CD4-positive, CD25-positive, alpha-beta regulatory T cell (primary cell): ENCODE results near the gene VEZT. TPM values are rescaled to one million over a fixed set of nuclear protein-coding genes. Genes with fewer than 3 reads are reported as not detected.

Experiments used
- ATAC-seq, 2 donors: fragments of 150-1000 bp; cut with Tn5 transposase; one replicate each; pipeline ENCODE4 v1.10.0; 2021; ENCODE audit warnings: low read depth in 2 of 2, moderate number of reproducible peaks in 2 of 2, moderate library complexity in 1 of 2
- DNase-seq, 3 donors: peaks; one replicate each; pipeline versions ENCODE4 v3.0.0 to v3.0.0-alpha.2; 2012 to 2022; ENCODE audit warnings: mixed read lengths in 1 of 3
- H3K27ac ChIP-seq: one replicate; pipeline ENCODE4 v1.7.0; 2013; ENCODE audit warnings: mild to moderate bottlenecking, low read length; ENCODE audit not compliant: insufficient read depth, poor library complexity, severe bottlenecking
- H3K27me3 ChIP-seq: one replicate; pipeline ENCODE4 v1.7.0; 2013; ENCODE audit warnings: low read length; ENCODE audit not compliant: control insufficient read depth, insufficient read depth
- H3K36me3 ChIP-seq: one replicate; pipeline ENCODE4 v1.7.0; 2013; ENCODE audit warnings: mild to moderate bottlenecking, low read length, moderate library complexity; ENCODE audit not compliant: control insufficient read depth, insufficient read depth
- H3K4me1 ChIP-seq: 2 replicates; pipeline ENCODE4 v1.7.0; 2013; ENCODE audit warnings: mild to moderate bottlenecking, low read length; ENCODE audit not compliant: insufficient read depth, control insufficient read depth, poor library complexity, severe bottlenecking
- H3K4me3 ChIP-seq: one replicate; pipeline ENCODE4 v1.7.0; 2013; ENCODE audit warnings: low read depth, mild to moderate bottlenecking, low read length, moderate library complexity
- H3K9me3 ChIP-seq, 2 experiments: 1 replicate in 1 of 2; 2 replicates in 1 of 2; pipeline ENCODE4 v1.7.0; 2013; ENCODE audit warnings: low read length in 2 of 2, mild to moderate bottlenecking in 1 of 2, moderate library complexity in 1 of 2; ENCODE audit not compliant: control insufficient read depth in 2 of 2
- H3K27ac Mint-ChIP-seq, 3 donors: one replicate each; pipeline ENCODE4 v1.8.0; 2020 to 2022; ENCODE audit warnings: mild to moderate bottlenecking in 3 of 3, mixed read lengths in 3 of 3, moderate library complexity in 2 of 3
- H3K27me3 Mint-ChIP-seq: one replicate; pipeline ENCODE4 v1.8.0; 2022; ENCODE audit warnings: mild to moderate bottlenecking, mixed read lengths
- H3K36me3 Mint-ChIP-seq: one replicate; pipeline ENCODE4 v1.8.0; 2020; ENCODE audit warnings: mixed read lengths
- H3K4me1 Mint-ChIP-seq, 4 donors: one replicate each; pipeline ENCODE4 v1.8.0; 2020 to 2022; ENCODE audit warnings: mixed read lengths in 4 of 4, mild to moderate bottlenecking in 1 of 4
- H3K4me3 Mint-ChIP-seq, 4 donors: one replicate each; pipeline ENCODE4 v1.8.0; 2020 to 2022; ENCODE audit warnings: mild to moderate bottlenecking in 4 of 4, mixed read lengths in 4 of 4, moderate library complexity in 3 of 4
- H3K9me3 Mint-ChIP-seq, 7 donors: one replicate each; pipeline ENCODE4 v1.8.0; 2020 to 2022; ENCODE audit warnings: mixed read lengths in 7 of 7, mild to moderate bottlenecking in 3 of 7, moderate library complexity in 2 of 7
- polyA plus RNA-seq, 4 donors: library from polyadenylated mRNA; unstranded; fragments of 300-500 nt; fragmentation: Illumina TruSeq; gene quantifications; one replicate each; pipeline ENCODE4 v1.2.3, GENCODE V29; 2021
- total RNA-seq: library from RNA; stranded (reverse); gene quantifications from one replicate; pipeline ENCODE4 v1.2.3, GENCODE V29; 2022

VEZT gene
- total and polyA plus RNA-seq, 5 donors from 2014 or later: 21.9 to 52.9 (median 28.7) TPM

DNA sequence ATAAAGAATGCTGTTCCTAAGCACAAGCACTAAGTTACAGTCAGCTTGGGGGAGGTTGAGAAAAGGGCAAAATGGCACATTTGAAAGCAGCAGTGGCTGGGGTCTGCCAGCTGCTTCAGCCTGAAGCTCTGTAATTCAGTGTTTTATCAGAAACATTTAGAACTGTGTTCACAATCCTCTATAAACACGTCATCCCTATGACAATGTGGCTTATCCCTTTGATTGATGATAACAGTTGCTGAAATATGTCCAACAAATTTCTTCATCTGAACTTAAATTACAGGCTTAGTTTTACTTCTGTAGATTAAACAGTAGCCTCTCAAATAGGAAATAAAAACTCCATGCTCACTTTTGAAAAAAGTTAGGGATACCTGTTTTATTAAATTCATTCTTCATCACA is 108.8 kb downstream of the VEZT start:
- H3K4me3 Mint-ChIP-seq: no peak overlapping the region
- no peaks in the 10 kb centered on the region for H3K4me1 ChIP-seq
- no peaks in the 10 kb centered on the region for H3K4me1 Mint-ChIP-seq
- H3K27me3 Mint-ChIP-seq: peaks cover 8% of the 10 kb centered on the region
- H3K36me3 ChIP-seq: no peaks in the 10 kb centered on the region
- DNase-seq: no peak
- H3K27ac ChIP-seq: no peak overlapping the region
- no peak overlapping the region for H3K4me3 ChIP-seq
- H3K36me3 Mint-ChIP-seq: no peaks in the 10 kb centered on the region
- no peak for ATAC-seq
- H3K27me3 ChIP-seq: no peaks in the 10 kb centered on the region
- no peaks in the 10 kb centered on the region for H3K9me3 ChIP-seq
- no peak overlapping the region for H3K27ac Mint-ChIP-seq
- H3K9me3 Mint-ChIP-seq: no peaks in the 10 kb centered on the region

DNA sequence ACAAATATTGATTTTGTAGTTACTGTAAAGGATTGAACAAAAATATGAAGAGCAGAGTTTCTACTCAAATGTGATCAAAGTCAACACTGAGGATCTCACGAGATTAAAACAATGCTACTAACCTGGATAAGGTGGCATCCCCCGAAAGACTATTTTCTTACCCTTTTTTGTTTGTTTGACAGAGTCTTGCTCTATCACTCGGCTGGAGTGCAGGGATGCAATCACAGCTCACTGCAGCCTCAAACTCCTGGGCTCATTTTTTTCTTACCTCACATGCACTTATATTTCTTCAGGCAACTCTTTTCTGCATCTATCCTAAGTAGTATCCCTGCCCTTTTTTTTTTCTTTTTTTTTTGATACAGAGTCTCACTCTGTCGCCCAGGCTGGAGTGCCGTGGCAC is 109.2 kb downstream of the VEZT start:
- no peak overlapping the region for H3K4me3 ChIP-seq
- H3K9me3 Mint-ChIP-seq: no peaks in the 10 kb centered on the region
- H3K4me3 Mint-ChIP-seq: no peak overlapping the region
- H3K4me1 Mint-ChIP-seq: no peaks in the 10 kb centered on the region
- H3K36me3 ChIP-seq: no peaks in the 10 kb centered on the region
- peaks cover 8% of the 10 kb centered on the region for H3K27me3 Mint-ChIP-seq
- H3K36me3 Mint-ChIP-seq: no peaks in the 10 kb centered on the region
- no peak overlapping the region for H3K27ac Mint-ChIP-seq
- no peak for ATAC-seq
- H3K27ac ChIP-seq: no peak overlapping the region
- no peak for DNase-seq
- H3K4me1 ChIP-seq: no peaks in the 10 kb centered on the region
- no peaks in the 10 kb centered on the region for H3K27me3 ChIP-seq
- H3K9me3 ChIP-seq: no peaks in the 10 kb centered on the region

DNA sequence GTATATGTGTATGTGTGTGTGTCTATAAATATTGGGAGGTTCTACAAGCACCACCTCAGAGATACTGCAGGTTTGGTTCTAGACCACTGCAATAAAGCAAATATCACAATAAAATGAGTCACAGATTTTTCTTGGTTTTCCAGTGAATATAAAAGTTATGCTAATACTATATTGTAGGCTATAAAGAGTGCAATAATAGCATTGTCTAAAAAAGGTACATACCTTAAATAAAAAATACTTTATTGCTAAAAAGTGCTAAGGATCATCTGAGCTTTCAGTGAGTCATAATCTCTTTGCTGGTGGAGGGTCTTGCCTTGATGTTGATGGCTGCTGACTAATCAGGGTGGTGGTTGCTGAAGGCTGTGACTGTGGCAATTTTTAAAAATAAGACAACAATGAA is 111.1 kb downstream of the VEZT start:
- no peak overlapping the region for H3K4me3 Mint-ChIP-seq

DNA sequence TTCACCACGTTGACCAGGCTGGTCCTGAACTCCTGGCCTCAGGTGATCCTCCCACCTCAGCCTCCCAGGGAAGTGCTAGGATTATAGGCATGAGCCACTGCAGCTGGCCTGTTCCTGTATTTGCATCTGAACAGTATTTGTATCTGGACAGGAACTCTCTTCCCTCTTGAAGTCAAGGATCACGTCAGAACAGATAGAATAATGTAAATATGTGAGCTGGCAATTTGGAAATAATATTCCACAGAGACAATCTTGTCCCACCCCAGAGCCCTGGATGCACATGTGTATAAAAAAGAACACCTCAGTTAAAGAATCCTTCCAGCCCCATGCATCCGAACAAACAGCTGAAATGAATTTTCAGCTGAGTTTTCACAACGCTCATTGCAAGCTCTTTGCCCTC is 118.3 kb downstream of the VEZT start:
- H3K4me1 ChIP-seq: no peaks in the 10 kb centered on the region
- ATAC-seq (no peak), DNase-seq (no peak)
- H3K36me3 Mint-ChIP-seq: no peaks in the 10 kb centered on the region
- H3K27ac Mint-ChIP-seq: peak overlapping the region in 1 of 3 donors; percentile 9
- H3K27ac ChIP-seq: no peak overlapping the region
- peaks cover 0 to 3% (median 1%) of the 10 kb centered on the region in 4 donors for H3K4me1 Mint-ChIP-seq
- H3K9me3 ChIP-seq: no peaks in the 10 kb centered on the region
- no peaks in the 10 kb centered on the region for H3K27me3 ChIP-seq
- no peak overlapping the region for H3K4me3 Mint-ChIP-seq
- no peak overlapping the region for H3K4me3 ChIP-seq
- no peaks in the 10 kb centered on the region for H3K36me3 ChIP-seq
- no peaks in the 10 kb centered on the region for H3K27me3 Mint-ChIP-seq
- peaks cover 0 to 3% (median 0%) of the 10 kb centered on the region in 7 donors for H3K9me3 Mint-ChIP-seq

More for the DNA sequence above, 111.1 kb downstream of the VEZT start:
- Histone ChIP-seq H3K9me3 (no peaks in the 10 kb centered on the region), H3K27ac (no peak overlapping the region), H3K4me1 (no peaks in the 10 kb centered on the region), H3K4me3 (no peak overlapping the region), H3K36me3 (no peaks in the 10 kb centered on the region), H3K27me3 (no peaks in the 10 kb centered on the region)
- Mint-ChIP-seq H3K9me3 (no peaks in the 10 kb centered on the region), H3K27ac (no peak overlapping the region), H3K36me3 (no peaks in the 10 kb centered on the region), H3K4me1 (no peaks in the 10 kb centered on the region), H3K27me3 (peaks cover 8% of the 10 kb centered on the region)
- no peak for DNase-seq
- no peak for ATAC-seq

DNA sequence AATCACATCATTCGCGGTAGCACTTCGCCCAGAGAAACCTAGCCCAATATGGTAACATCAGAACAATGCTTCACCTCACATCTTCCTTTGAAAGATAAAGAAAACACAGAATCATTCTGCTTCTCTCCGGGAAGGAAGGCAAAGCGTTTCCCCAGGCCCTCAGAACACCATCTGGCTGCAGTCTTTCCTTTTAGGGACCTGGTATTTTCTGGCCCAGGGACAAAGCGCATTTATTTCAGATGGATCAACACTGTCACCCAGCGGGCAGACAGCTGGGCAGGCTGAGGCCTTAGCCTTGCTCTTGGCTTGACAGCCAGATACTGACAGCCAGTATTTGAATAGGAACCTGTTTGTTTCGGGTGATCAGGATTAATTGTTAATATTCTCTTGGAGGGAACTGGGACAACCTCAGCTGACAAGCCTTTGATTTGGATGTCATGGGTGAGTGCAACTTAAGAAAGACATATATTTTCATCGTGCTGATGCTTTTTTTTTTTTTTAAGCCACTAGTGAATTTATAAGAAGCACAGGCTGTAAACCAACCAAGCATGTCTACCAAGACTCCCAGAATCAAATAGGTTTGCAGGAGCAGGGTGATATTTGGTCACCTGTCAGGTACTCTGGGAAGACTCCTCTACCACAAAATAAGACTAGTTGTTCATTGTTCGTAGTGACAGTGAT is 118.9 kb downstream of the VEZT start:
- H3K9me3 Mint-ChIP-seq: peaks cover 0 to 3% (median 0%) of the 10 kb centered on the region in 7 donors
- no peaks in the 10 kb centered on the region for H3K27me3 ChIP-seq
- H3K4me3 Mint-ChIP-seq: no peak overlapping the region
- H3K9me3 ChIP-seq: no peaks in the 10 kb centered on the region
- ATAC-seq (no peak), DNase-seq (no peak)
- peak overlapping the region in 1 of 3 donors; percentile 9 for H3K27ac Mint-ChIP-seq
- no peaks in the 10 kb centered on the region for H3K27me3 Mint-ChIP-seq
- no peaks in the 10 kb centered on the region for H3K4me1 ChIP-seq
- no peak overlapping the region for H3K27ac ChIP-seq
- H3K36me3 Mint-ChIP-seq: no peaks in the 10 kb centered on the region
- peaks cover 0 to 3% (median 1%) of the 10 kb centered on the region in 4 donors for H3K4me1 Mint-ChIP-seq
- H3K36me3 ChIP-seq: no peaks in the 10 kb centered on the region
- no peak overlapping the region for H3K4me3 ChIP-seq

DNA sequence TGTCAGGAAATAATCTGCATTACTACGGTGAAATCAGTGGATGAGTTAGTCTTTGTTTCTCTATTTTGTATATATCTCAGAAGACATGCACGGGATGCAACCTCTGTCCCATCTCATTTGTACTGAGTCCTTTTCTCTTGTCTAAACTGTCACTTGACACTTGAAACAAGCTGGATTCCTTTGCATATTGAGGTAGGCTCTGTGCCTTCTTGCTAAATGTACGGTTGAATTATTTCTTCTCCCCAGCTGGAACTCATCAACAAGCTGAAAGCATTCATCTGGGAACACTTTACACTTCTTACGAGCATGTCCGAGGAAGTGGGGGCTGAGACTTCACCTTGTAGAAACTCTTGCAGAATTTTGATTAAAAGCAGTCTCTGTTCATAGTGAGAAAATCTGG is 119.5 kb downstream of the VEZT start:
- Histone ChIP-seq H3K36me3 (no peaks in the 10 kb centered on the region), H3K27ac (no peak overlapping the region), H3K27me3 (no peaks in the 10 kb centered on the region), H3K4me3 (no peak overlapping the region), H3K4me1 (no peaks in the 10 kb centered on the region), H3K9me3 (no peaks in the 10 kb centered on the region)
- DNase-seq: no peak
- Mint-ChIP-seq H3K4me1 (peaks cover 0 to 3% (median 1%) of the 10 kb centered on the region in 4 donors), H3K27ac (no peak overlapping the region), H3K4me3 (no peak overlapping the region), H3K9me3 (peaks cover 0 to 3% (median 0%) of the 10 kb centered on the region in 7 donors), H3K27me3 (no peaks in the 10 kb centered on the region), H3K36me3 (no peaks in the 10 kb centered on the region)
- no peak for ATAC-seq

DNA sequence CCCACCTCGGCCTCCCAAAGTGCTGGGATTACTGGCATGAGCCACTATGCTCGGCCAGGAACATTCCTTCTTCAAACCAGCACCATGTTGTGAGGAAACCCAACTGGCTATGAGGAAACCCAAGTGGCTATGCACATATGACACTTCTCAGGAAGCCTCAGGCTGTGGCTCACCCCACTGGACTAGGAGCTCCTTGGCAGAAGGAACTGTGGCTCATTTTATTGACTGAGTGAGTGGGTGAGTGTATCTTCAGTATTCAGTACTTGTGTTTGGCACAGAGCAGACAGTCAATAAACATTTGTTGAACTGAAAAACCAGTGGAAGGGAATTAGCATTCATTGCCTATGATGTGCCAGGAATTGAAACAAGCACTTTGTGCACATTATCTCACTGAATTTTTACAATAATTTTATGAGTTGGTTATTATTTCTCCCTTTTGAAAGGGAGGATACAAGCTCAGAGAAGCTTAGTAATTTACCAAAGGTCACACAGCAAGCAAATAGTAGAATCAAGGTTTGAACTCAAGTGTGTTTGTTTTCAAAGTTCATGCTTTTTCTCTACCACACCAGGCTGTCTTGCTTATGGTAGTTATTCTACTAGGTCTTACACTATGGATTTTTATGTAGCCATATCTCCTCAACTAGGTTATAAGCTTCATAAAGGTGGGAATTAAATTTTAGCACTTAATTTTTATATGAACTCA is 121.6 kb downstream of the VEZT start:
- H3K27ac ChIP-seq: no peak overlapping the region
- ATAC-seq: no peak
- peaks cover 0 to 3% (median 1%) of the 10 kb centered on the region in 4 donors for H3K4me1 Mint-ChIP-seq

DNA sequence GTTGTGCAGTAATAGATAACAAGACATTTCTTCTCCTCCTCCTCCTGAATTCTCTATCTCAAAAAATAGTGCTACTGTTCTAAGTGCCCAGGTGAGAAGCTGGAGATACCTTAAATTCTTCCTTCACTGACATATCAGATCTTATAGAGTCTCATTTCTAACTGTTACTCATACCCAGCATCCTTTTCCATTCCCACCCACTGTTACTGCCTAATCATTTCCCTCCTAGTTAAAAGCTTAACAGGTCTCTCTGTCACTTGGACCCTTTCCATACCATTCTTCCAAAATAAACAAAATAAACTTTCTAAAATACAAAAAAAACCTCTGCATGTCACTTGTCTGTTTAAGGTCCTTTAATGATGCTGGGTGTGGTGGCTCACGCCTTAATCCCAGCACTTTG is 124.4 kb downstream of the VEZT start:
- DNase-seq (no peak), ATAC-seq (no peak)
- Histone ChIP-seq H3K27me3 (no peaks in the 10 kb centered on the region), H3K9me3 (no peaks in the 10 kb centered on the region), H3K4me3 (no peak overlapping the region), H3K27ac (no peak overlapping the region), H3K36me3 (no peaks in the 10 kb centered on the region), H3K4me1 (no peaks in the 10 kb centered on the region)
- no peak overlapping the region for H3K27ac Mint-ChIP-seq
- H3K36me3 Mint-ChIP-seq: no peaks in the 10 kb centered on the region
- H3K4me3 Mint-ChIP-seq: no peak overlapping the region
- H3K9me3 Mint-ChIP-seq: peaks cover 0 to 3% (median 0%) of the 10 kb centered on the region in 7 donors
- no peaks in the 10 kb centered on the region for H3K4me1 Mint-ChIP-seq
- no peaks in the 10 kb centered on the region for H3K27me3 Mint-ChIP-seq

More for the DNA sequence above, 121.6 kb downstream of the VEZT start:
- no peaks in the 10 kb centered on the region for H3K9me3 ChIP-seq
- DNase-seq: no peak
- H3K4me3 Mint-ChIP-seq: no peak overlapping the region
- no peaks in the 10 kb centered on the region for H3K36me3 Mint-ChIP-seq
- H3K9me3 Mint-ChIP-seq: peaks cover 0 to 3% (median 0%) of the 10 kb centered on the region in 7 donors
- no peaks in the 10 kb centered on the region for H3K27me3 Mint-ChIP-seq
- H3K4me3 ChIP-seq: no peak overlapping the region
- no peak overlapping the region for H3K27ac Mint-ChIP-seq
- H3K36me3 ChIP-seq: no peaks in the 10 kb centered on the region
- no peaks in the 10 kb centered on the region for H3K4me1 ChIP-seq
- H3K27me3 ChIP-seq: no peaks in the 10 kb centered on the region
